RCC 7860 (cell line): ENCODE results near the gene FGF1.
A peak's percentile ranks its signal among the peaks of the same experiment; 100 is the strongest.

Experiments
- DNase-seq: peaks from one replicate; pipeline ENCODE4 v3.0.0-alpha.2; 2015; ENCODE audit warnings: low spot score
- FAIRE-seq: peaks from 2 replicates; lab custom pipeline; 2012; peaks lifted over from hg19 to GRCh38; lab: Jason Lieb, UNC

FGF1 gene

GRCh38 chr5:142645456-142645855, 40.4 kb downstream of the FGF1 start:
- DNase-seq (no peak), FAIRE-seq (no peak)

- FAIRE-seq: peak; percentile 98
- peak; percentile 96 for DNase-seq
Measured at GRCh38 chr5:142644640-142645361, 41.1 kb downstream of the FGF1 start.

- DNase-seq: no peak
- no peak for FAIRE-seq
Measured at GRCh38 chr5:142644127-142644526, 41.8 kb downstream of the FGF1 start.

- no peak for FAIRE-seq
- DNase-seq: no peak
Measured at GRCh38 chr5:142643634-142644033, 42.3 kb downstream of the FGF1 start.

GRCh38 chr5:142642427-142642826, 43.5 kb downstream of the FGF1 start:
- DNase-seq (no peak), FAIRE-seq (no peak)

- no peak for DNase-seq
- no peak for FAIRE-seq
Measured at GRCh38 chr5:142641711-142642110, 44.2 kb downstream of the FGF1 start.

- DNase-seq: no peak
- no peak for FAIRE-seq
Measured at GRCh38 chr5:142640316-142641005, 45.4 kb downstream of the FGF1 start.

GRCh38 chr5:142639455-142639854, 46.4 kb downstream of the FGF1 start:
- DNase-seq: no peak
- no peak for FAIRE-seq

- no peak for DNase-seq
- FAIRE-seq: no peak
Measured at GRCh38 chr5:142637871-142638270, 48.0 kb downstream of the FGF1 start.

GRCh38 chr5:142636698-142637324, 49.1 kb downstream of the FGF1 start:
- FAIRE-seq (no peak), DNase-seq (no peak)

- DNase-seq: no peak
Measured at GRCh38 chr5:142636093-142636492, 49.8 kb downstream of the FGF1 start.

GRCh38 chr5:142634216-142635011, 51.5 kb downstream of the FGF1 start:
- DNase-seq (no peak), FAIRE-seq (no peak)

More at GRCh38 chr5:142636093-142636492, 49.8 kb downstream of the FGF1 start:
- no peak for FAIRE-seq

- no peak for FAIRE-seq
- no peak for DNase-seq
Measured at GRCh38 chr5:142630927-142631539, 54.9 kb downstream of the FGF1 start.

GRCh38 chr5:142627383-142628217, 58.3 kb downstream of the FGF1 start:
- DNase-seq: no peak
- no peak for FAIRE-seq

- no peak for DNase-seq
- FAIRE-seq: no peak
Measured at GRCh38 chr5:142626786-142627185, 59.1 kb downstream of the FGF1 start.

GRCh38 chr5:142626099-142626498, 59.8 kb downstream of the FGF1 start:
- FAIRE-seq: no peak

GRCh38 chr5:142621227-142621626, 64.7 kb downstream of the FGF1 start:
- no peak for FAIRE-seq
- no peak for DNase-seq

More at GRCh38 chr5:142626099-142626498, 59.8 kb downstream of the FGF1 start:
- DNase-seq: no peak

GRCh38 chr5:142619815-142620214, 66.1 kb downstream of the FGF1 start:
- DNase-seq (no peak), FAIRE-seq (no peak)

- DNase-seq (peak; percentile 9), FAIRE-seq (no peak)
Measured at GRCh38 chr5:142618130-142618523, 67.8 kb downstream of the FGF1 start.
